Measurements from ENCODE around the gene SHC2.

Gene SHC2

GRCh38 chr19:444677-445210 lies 16.1 kb downstream of the SHC2 start (continued):
- TF ChIP-seq, protein P1, sequence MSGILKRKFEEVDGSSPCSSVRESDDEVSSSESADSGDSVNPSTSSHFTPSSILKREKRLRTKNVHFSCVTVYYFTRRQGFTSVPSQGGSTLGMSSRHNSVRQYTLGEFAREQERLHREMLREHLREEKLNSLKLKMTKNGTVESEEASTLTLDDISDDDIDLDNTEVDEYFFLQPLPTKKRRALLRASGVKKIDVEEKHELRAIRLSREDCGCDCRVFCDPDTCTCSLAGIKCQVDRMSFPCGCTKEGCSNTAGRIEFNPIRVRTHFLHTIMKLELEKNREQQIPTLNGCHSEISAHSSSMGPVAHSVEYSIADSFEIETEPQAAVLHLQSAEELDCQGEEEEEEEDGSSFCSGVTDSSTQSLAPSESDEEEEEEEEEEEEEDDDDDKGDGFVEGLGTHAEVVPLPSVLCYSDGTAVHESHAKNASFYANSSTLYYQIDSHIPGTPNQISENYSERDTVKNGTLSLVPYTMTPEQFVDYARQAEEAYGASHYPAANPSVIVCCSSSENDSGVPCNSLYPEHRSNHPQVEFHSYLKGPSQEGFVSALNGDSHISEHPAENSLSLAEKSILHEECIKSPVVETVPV (CRISPR knock-in tag; IDR thresholded peaks at IDR 0.05): no peak
- no peak for TF ChIP-seq ISL1 (CRISPR knock-in tag; IDR thresholded peaks at IDR 0.05)
- TF ChIP-seq ZNF8 (CRISPR knock-in tag; IDR thresholded peaks at IDR 0.05): no peak

DNA sequence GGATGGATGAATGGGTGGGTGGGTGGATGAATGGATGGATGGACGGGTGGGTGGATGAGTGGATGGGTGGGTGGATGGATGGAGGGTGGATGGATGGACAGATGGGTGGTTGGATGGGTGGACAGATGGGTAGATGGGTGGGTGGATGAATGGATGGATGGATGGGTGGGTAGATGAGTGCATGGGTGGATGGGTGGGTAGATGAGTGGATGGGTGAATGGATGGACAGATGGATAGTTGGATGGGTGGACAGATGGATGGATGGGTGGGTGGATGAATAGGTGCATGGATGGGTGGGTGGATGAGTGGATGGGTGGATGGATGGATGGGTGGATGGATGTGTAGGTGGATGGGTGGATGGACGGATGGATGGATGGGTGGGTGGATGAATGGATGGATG lies 17.8 kb downstream of the SHC2 start:
- no peak for ATAC-seq
- TF ChIP-seq BACH2 (CRISPR knock-in tag; IDR thresholded peaks at IDR 0.05; ENCODE audit: borderline replicate concordance) (no peak), PPARA (CRISPR knock-in tag; IDR thresholded peaks at IDR 0.05; ENCODE audit: borderline replicate concordance) (no peak), ZNF565 (CRISPR knock-in tag; conservative IDR thresholded peaks at IDR 0.05; ENCODE audit: low read depth) (no peak), ZC3H10 (CRISPR knock-in tag; IDR thresholded peaks at IDR 0.05) (no peak), RARB (CRISPR knock-in tag; IDR thresholded peaks at IDR 0.05) (no peak), CSDC2 (CRISPR knock-in tag; IDR thresholded peaks at IDR 0.05) (no peak)
- TF ChIP-seq, protein P2, sequence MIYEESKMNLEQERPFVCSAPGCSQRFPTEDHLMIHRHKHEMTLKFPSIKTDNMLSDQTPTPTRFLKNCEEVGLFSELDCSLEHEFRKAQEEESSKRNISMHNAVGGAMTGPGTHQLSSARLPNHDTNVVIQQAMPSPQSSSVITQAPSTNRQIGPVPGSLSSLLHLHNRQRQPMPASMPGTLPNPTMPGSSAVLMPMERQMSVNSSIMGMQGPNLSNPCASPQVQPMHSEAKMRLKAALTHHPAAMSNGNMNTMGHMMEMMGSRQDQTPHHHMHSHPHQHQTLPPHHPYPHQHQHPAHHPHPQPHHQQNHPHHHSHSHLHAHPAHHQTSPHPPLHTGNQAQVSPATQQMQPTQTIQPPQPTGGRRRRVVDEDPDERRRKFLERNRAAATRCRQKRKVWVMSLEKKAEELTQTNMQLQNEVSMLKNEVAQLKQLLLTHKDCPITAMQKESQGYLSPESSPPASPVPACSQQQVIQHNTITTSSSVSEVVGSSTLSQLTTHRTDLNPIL (CRISPR knock-in tag; IDR thresholded peaks at IDR 0.05; ENCODE audit: low read depth): no peak

- TF ChIP-seq BACH2 (CRISPR knock-in tag; IDR thresholded peaks at IDR 0.05; ENCODE audit: borderline replicate concordance) (no peak), ZNF8 (CRISPR knock-in tag; IDR thresholded peaks at IDR 0.05) (no peak), ZNF70 (CRISPR knock-in tag; IDR thresholded peaks at IDR 0.05) (no peak), GLIS3 (CRISPR knock-in tag; IDR thresholded peaks at IDR 0.05) (no peak), ZFP3 (CRISPR knock-in tag; IDR thresholded peaks at IDR 0.05) (no peak), TOX (CRISPR knock-in tag; IDR thresholded peaks at IDR 0.05; ENCODE audit: borderline replicate concordance) (no peak), TCF4 (CRISPR knock-in tag; IDR thresholded peaks at IDR 0.05; ENCODE audit: borderline replicate concordance) (no peak), RARB (CRISPR knock-in tag; IDR thresholded peaks at IDR 0.05) (no peak), PPARA (CRISPR knock-in tag; IDR thresholded peaks at IDR 0.05; ENCODE audit: borderline replicate concordance) (no peak), SNAI2 (CRISPR knock-in tag; IDR thresholded peaks at IDR 0.05) (no peak)
- no peak for ATAC-seq
These were observed 18.7 kb downstream of the SHC2 start for GRCh38 chr19:442085-442484.

DNA sequence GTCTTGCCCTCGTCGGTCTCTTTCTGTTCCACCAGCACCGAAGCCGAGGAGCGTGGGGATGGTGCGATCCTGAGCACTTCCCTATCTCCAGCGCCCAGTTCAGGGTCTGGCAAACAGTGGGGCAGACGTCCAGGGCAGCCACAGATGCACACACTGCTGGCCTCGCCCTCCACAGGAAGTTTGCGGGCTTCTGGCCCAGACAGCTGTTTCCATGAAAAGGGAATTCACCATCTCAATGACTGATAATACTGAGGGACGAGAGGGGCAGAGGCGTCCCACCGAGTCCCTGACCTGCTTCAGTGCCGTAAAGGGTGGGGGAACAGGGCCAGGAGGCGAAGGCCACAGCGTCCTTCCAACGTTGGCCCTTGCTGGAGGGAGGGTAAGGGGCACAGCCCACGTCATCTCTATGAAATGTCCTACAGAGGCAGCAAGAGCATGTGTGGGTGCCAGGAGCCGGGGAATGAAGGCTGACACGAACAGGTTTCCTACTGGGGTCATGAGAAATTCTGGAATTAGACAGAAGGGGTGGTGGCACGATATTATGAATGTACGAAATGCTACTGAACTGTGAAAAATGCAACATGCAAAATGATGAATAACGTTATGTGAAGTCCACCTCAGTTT lies 19.5 kb downstream of the SHC2 start:
- ATAC-seq: no peak
- TF ChIP-seq ESRRG (CRISPR knock-in tag; IDR thresholded peaks at IDR 0.05): no peak
- no peak for TF ChIP-seq SNAI2 (CRISPR knock-in tag; IDR thresholded peaks at IDR 0.05)
- TF ChIP-seq, protein P3, sequence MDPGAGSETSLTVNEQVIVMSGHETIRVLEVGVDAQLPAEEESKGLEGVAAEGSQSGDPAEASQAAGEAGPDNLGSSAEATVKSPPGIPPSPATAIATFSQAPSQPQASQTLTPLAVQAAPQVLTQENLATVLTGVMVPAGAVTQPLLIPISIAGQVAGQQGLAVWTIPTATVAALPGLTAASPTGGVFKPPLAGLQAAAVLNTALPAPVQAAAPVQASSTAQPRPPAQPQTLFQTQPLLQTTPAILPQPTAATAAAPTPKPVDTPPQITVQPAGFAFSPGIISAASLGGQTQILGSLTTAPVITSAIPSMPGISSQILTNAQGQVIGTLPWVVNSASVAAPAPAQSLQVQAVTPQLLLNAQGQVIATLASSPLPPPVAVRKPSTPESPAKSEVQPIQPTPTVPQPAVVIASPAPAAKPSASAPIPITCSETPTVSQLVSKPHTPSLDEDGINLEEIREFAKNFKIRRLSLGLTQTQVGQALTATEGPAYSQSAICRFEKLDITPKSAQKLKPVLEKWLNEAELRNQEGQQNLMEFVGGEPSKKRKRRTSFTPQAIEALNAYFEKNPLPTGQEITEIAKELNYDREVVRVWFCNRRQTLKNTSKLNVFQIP (CRISPR knock-in tag; IDR thresholded peaks at IDR 0.05; ENCODE audit: borderline replicate concordance, low read depth): no peak
- no peak for TF ChIP-seq ZNF565 (CRISPR knock-in tag; conservative IDR thresholded peaks at IDR 0.05; ENCODE audit: low read depth)
- TF ChIP-seq, protein P2 (CRISPR knock-in tag; IDR thresholded peaks at IDR 0.05; ENCODE audit: low read depth): no peak
- TF ChIP-seq TCF4 (CRISPR knock-in tag; IDR thresholded peaks at IDR 0.05; ENCODE audit: borderline replicate concordance): no peak
- no peak for TF ChIP-seq ISL1 (CRISPR knock-in tag; IDR thresholded peaks at IDR 0.05)
- TF ChIP-seq ARNTL (CRISPR knock-in tag; IDR thresholded peaks at IDR 0.05; ENCODE audit: borderline replicate concordance, low read depth): no peak
- no peak for TF ChIP-seq OSR1 (CRISPR knock-in tag; IDR thresholded peaks at IDR 0.05)
- TF ChIP-seq, protein P1 (CRISPR knock-in tag; IDR thresholded peaks at IDR 0.05): no peak
- TF ChIP-seq, protein P4, sequence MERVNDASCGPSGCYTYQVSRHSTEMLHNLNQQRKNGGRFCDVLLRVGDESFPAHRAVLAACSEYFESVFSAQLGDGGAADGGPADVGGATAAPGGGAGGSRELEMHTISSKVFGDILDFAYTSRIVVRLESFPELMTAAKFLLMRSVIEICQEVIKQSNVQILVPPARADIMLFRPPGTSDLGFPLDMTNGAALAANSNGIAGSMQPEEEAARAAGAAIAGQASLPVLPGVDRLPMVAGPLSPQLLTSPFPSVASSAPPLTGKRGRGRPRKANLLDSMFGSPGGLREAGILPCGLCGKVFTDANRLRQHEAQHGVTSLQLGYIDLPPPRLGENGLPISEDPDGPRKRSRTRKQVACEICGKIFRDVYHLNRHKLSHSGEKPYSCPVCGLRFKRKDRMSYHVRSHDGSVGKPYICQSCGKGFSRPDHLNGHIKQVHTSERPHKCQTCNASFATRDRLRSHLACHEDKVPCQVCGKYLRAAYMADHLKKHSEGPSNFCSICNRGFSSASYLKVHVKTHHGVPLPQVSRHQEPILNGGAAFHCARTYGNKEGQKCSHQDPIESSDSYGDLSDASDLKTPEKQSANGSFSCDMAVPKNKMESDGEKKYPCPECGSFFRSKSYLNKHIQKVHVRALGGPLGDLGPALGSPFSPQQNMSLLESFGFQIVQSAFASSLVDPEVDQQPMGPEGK (CRISPR knock-in tag; IDR thresholded peaks at IDR 0.05; ENCODE audit: borderline replicate concordance): no peak
- TF ChIP-seq ZC3H10 (CRISPR knock-in tag; IDR thresholded peaks at IDR 0.05): no peak
- TF ChIP-seq TSHZ2 (CRISPR knock-in tag; IDR thresholded peaks at IDR 0.05): no peak
- TF ChIP-seq ZNF8 (CRISPR knock-in tag; IDR thresholded peaks at IDR 0.05): no peak
- TF ChIP-seq TOX (CRISPR knock-in tag; IDR thresholded peaks at IDR 0.05; ENCODE audit: borderline replicate concordance): no peak
- TF ChIP-seq BACH2 (CRISPR knock-in tag; IDR thresholded peaks at IDR 0.05; ENCODE audit: borderline replicate concordance): no peak
- no peak for TF ChIP-seq ZFP30 (CRISPR knock-in tag; IDR thresholded peaks at IDR 0.05)
- TF ChIP-seq CSDC2 (CRISPR knock-in tag; IDR thresholded peaks at IDR 0.05): no peak
- TF ChIP-seq RARB (CRISPR knock-in tag; IDR thresholded peaks at IDR 0.05): no peak

Measured in SK-N-SH treated with all-trans-retinoic acid at 6 μM for 48 hours (cell line).